GM20431 (cell line): ENCODE results near the gene TRIM39.

Experiments
- in situ Hi-C: fragments of 300-500 bp; cut with MseI, MboI; formaldehyde crosslinking; loops from one replicate; pipeline ENCODE4 v1.15.0; 2020; ENCODE audit warnings: low sequenced_read_pairs; ENCODE audit not compliant: unreplicated experiment

The TRIM39 gene

DNA sequence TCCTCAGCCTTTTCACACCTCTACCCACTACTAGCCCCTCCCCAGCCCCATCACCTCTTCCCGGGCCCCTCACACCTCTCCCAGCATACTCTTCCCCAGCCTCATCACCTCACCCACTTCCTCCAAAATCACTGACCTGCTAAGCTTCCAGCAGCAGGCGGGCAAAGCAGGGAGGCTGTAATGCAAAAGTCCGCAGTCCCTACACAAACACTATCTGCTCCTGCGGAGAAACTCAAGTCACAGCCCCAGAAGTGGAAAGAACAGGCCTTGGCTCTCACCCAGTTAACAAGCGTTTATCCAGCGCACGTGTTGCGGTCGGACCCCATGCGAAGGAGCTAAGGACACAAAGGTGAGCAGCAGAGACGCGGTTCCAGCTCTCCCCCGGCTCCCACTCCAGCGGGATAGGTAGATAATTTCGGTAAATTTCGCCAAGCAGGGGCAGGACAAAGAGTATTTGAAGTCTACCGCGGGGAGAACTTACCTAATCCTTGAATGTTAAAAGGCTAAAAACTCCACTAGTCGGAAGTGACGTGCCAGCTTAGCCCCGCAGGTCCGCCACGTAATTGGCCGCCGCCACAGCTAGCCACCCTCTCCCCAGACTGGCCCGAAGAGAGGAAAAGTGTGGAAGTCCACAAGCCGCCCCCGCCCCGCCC, 728 bp upstream of the TRIM39 start:
- in situ Hi-C loops: no loop called here

DNA sequence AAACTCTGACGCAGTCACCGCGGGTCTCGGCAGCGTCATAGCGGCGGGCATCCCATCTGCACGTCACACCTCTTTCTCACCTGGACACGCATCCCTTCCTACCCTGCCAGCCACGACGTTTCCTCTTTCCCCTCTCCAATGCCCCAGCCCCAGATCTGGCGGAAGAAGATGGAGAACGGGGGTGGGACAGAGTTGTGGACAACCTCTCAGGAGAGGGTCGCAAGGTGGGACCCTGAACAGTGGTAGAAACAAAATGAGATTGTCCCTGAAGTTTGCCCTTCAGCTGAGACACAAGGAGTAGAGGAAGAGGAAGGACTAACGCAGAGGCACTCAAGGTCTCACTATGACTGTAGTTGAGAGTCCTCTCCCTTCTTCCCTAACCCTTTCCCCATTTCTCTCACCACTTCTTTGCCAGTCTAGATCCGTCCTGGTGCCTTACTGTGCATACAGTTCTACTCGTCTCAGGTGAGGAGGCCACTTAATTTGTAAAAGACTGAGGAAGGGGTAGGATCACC, 562 bp downstream of the TRIM39 start:
- in situ Hi-C loops: no loop called here

DNA sequence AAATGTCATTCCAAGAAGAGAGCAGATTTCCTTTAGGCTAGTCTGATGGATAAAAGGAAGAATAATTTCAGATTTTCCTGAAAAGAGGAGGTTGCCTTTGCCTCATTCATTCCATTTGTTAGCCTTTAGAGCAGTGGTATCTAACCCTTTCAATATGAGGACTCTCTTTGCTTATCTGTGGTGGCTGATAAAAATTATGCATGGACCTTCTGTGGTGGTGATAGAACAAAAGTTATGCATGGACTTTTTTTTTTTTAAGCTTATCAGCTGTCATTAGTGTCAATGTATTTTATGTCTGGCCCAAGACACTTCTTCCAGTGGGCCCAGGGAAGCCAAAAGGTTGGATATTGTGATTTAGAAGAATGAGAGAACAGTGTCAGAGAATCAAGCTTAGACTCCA, 1.7 kb downstream of the TRIM39 start:
- in situ Hi-C loops: no loop called here

DNA sequence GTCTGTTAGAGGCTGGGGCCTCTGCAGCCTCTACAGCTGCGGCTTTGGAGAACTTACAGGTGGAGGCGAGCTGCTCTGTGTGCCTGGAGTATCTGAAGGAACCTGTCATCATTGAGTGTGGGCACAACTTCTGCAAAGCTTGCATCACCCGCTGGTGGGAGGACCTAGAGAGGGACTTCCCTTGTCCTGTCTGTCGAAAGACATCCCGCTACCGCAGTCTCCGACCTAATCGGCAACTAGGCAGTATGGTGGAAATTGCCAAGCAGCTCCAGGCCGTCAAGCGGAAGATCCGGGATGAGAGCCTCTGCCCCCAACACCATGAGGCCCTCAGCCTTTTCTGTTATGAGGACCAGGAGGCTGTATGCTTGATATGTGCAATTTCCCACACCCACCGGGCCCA, 2.6 kb downstream of the TRIM39 start:
- in situ Hi-C loops: no loop called here

DNA sequence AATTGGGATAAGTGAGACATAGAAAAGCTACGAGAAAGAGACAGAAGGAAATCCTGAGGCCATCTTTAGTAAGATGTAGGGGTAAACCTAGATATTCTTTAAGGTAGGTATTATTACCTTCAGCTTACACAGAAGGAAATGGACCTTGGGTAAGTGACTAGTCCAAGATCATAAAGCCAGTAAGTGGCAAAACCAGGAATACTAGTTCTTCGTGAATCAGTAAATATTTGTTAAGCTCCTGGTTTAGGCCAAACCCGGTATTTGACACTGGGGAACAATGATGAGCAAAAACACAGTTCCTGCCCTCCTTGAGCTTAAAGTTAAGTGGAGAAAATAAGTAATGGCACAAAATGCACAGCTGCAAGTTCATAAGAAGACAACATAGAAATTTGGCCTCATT, 5.3 kb downstream of the TRIM39 start:
- in situ Hi-C loops: no loop called here

DNA sequence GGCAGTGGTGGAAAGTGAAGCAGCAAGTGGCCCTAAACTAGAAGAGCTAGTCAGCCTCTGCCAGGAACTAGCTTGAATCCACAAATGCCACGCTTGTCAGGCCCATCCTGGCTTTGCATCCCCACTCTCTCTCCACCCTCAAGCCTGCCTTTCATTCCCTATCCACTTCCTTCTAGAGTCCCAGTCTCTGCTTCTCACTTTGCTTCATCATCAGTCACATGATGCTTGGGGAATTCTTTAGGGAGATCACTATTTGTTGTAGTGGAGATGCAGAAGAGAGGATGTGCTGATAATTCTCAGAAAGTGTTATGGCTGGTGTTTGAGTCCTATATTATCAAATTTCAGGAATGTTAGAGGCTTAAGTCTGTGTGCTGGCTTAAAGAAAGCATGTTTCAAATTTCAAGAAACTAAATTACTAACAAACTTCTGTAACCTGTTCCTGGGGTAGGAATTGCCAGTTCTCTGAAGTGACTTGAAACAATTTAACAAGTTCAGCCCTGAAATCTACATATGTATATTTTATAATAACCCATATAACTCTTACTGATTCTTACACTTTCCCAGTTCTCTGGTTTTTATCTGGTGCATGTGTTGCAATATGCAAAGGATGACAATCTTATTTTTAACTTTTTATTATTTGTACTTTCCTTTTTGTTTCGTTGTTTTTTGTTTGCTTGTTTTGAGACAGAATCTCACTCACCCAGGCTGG, 7.5 kb downstream of the TRIM39 start:
- in situ Hi-C loops: no loop called here

DNA sequence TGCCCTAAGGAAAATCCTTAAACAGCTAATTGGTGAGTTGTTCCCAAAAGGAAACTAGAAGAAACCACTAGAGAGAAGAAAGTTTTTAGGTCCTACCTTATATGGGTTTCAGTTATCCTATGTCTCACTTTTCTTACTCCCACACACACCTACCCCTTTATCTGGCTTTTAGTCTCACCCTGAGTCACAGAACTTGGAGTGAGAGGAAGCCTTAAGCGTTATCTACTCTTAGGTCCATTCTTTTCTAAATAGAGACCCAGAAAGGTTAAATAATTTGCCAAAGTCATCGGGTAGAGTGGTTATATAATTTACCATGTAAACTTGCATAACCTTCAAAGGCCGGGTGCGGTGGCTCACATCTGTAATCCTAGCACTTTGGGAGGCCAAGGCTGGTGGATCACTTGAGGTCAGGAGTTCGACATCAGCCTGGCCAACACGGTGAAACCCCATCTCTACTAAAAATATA, 13.9 kb downstream of the TRIM39 start:
- in situ Hi-C loops: no loop called here

DNA sequence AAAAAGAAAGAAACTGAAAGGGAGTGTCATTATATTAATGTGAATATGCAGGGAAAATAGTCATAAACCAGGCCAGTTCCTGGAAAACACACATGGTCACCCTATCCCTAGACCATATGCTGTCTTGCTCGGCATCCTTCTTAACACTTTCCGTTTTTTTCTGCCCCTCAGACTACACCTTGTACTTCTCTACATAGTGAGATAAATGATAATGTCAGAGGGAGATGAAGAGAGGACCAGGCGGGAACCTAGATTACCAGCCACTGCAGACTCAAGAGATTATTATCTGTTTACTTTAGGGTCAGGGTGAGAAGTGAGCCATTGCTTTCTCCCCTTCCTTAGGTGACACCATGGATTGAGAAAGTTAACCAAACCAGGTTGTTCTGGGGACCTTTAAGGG, 14.5 kb downstream of the TRIM39 start:
- in situ Hi-C loops: no loop called here

DNA sequence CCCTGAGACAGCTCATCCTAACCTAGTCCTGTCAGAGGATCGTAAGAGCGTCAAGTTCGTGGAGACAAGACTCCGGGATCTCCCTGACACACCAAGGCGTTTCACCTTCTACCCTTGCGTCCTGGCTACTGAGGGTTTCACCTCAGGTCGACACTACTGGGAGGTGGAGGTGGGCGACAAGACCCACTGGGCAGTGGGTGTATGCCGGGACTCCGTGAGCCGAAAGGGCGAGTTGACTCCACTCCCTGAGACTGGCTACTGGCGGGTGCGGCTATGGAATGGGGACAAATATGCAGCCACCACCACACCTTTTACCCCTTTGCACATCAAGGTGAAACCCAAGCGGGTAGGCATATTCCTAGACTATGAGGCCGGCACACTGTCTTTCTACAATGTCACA, 15.0 kb downstream of the TRIM39 start:
- in situ Hi-C loops: no loop called here

DNA sequence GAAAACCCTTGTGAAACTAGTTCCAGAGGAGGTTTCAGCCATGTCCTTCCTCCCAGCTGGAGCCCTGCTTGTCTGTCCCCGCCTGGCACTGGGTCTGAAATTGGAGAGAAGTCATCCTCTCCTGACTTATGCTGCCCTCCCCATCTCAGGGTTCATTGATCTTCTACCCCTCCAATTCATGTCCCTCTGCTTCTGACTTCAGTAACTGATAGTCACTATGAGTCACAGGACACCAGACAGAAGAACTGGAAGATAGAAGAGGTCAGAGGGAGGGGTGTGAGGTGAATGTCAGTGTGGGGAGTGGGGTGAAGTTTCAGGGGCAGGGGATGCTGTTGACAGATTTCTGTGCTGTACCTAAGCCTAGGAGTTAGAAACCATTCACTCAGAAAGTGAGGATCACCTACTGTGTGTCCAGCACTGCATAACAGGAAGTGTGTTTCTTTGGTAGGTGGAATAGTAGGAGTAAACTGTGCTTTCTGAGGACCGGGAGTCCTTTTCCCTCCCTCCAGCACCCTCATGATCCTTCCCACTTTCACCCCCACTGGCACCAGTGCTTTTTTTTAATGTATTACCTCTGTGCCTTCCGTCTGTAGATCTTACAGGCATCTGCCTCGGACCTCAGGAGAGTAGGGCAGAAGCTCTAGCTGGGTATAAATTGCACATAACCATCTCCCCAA, 17.6 kb downstream of the TRIM39 start:
- in situ Hi-C loops: no loop called here

DNA sequence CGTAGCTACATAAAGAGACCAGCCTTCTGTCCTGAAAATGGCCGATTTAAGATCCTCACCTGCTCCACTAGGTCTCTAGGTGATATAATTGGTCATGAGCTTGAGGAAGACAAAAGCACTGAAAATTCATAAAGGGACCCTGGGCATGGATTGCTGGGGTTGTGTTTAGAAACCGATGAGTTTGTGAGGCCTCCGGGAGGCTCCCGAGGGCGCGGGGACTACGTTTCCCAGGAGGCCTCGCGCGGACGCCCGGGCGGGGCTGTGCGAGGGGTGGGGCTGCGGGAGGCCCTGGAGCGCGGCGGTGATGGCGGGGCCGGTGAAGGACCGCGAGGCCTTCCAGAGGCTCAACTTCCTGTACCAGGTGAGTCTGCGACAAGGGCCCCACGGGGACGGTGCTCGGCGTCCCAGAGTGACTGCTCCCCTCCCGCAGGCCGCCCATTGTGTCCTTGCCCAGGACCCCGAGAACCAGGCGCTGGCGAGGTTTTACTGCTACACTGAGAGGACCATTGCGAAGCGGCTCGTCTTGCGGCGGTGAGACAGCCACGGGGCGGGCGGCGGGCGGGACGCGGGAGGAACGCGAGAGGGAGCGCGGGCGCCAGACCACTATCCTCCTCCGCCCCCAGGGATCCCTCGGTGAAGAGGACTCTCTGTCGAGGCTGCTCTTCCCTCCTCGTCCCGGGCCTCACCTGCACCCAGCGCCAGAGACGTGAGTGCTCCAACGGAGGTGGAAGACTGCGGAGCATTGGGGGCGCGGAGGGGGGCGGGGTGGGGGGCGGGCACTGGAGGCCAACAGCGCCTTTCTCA, 18.3 kb downstream of the TRIM39 start, which contains the start of gene RPP21:
Gene RPP21 (plus strand): TSS at position 289 of the 804 bp plus-strand sequence. CDS start 16 bp downstream, at position 305.
- in situ Hi-C loops: no loop called here

DNA sequence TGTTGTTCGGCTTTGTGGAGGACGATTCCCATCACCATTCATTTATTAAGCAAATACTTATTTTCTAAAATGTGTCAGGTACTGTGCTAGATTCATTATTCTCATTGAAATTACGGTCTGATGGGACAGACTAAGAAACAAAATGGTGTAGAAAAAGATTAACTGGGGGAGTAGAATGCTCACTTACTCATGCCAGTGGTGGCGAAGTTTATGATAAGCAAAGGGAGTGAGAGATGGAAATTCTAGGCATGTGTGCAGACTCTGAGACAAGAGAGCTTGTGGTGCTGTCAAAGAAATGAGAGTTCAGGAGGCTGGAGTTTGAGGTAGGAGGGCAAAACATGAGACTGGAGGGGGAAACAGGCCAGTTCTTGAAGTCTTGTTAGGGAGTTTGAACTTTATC, 19.1 kb downstream of the TRIM39 start:
- in situ Hi-C loops: no loop called here

DNA sequence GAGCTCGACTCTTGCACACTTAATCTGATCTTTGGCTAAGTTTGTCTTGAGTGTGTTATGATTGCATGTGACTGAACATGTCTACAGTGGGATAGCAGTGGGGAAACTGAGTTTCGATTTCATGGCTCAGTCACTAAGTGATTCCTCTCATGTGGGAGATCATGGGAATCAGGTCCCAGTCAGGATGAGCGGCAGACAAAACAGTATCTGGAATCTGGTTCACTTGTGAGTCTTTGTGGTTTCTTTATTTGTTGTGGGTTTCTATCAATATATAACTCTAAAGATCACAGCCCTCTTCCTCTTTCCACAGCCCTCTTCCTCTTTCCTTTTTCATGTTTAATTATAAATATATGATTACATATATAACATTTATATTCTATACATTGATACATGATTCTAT, 22.2 kb downstream of the TRIM39 start:
- in situ Hi-C loops: no loop called here

DNA sequence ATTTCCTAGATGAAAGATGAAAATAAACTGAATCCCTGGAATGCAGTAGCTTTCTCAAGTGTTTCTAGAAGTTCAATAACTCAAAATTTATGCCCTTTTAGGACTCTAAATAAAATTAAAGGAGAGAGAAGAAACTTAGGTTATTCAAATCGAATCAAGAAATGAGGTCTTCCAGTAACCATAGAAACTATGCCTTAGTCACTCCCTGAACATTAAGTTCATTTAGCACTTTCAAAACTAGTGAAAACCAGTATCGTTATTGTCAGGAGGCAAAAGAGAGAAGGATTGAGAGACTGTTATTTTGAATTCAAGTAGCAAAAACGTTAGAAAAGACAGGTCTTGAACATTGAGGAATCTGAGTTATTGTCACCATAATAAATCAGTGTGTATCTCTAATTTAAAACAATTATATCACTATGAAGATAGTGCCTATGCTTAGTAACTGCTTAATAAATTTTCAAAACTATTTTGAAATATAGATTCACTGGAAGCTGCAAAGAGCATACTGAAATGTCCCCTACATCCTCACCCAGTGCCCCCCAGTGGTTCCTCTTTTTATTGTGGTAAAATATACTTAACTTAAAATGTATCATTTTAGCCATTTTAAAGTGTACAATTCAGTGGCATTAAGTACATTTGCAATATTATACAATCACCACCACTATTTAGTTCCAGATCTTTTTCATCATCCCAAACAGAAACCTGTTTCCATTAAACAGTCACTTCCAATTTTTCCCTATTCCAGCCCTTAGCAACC, 22.9 kb downstream of the TRIM39 start:
- in situ Hi-C loops: no loop called here

DNA sequence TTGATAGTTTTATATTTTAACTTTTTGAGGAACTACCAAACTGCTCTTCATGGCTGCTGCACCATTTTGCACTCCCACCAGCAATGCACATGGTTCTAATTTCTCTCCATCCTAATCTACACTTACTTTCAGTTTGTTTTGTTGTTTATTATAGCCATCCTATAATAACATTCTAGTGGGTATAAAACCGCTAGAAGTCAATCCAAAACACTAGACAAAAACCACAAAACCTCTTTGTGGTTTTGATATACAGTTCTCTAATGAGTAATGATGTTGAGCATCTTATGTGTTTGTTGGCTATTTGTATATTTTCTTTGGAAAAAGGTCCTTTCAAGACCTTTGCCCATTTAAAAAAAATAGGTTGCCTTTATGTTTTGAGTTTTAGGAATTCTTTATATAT, 23.8 kb downstream of the TRIM39 start:
- in situ Hi-C loops: no loop called here

DNA sequence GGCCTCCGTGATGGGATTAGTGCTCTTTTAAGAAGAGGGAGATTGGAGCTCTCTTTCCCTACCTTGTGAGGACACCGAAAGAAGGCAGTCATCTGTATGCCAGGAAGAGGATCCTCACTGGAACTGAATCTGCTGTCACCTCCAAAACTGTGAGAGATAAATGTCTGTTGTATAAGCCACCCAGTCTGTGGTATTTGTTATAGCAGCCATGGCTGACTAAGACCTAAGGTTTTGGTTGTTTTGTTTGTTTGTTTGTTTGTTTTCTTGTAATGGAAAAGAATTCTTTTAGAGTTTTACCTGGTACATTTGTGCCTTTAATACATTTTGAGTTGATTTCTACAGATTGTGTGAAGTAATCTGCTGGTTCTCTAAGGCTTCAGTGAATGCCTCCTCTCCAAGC, 25.8 kb downstream of the TRIM39 start:
- in situ Hi-C loops: no loop called here

DNA sequence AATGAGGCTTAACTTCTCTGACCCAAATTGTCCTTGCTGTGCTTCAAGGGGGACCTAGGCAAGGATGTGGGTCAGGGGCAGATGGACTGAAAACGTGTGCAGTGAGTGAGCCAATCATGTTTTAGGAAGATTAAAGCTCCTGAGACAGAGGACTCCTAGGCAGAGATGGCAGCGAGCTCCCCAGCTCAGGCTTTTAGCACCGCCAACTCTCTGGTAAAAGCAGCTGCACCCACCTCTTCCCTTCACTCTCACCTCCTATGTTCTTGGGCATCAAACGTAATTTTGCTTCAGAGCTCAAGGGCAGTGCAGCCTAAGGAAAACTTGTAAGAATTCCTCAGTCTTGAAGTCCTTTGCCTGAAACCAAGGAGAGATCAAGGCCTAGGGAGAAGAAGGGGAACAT, 28.6 kb downstream of the TRIM39 start:
- in situ Hi-C loops: no loop called here

DNA sequence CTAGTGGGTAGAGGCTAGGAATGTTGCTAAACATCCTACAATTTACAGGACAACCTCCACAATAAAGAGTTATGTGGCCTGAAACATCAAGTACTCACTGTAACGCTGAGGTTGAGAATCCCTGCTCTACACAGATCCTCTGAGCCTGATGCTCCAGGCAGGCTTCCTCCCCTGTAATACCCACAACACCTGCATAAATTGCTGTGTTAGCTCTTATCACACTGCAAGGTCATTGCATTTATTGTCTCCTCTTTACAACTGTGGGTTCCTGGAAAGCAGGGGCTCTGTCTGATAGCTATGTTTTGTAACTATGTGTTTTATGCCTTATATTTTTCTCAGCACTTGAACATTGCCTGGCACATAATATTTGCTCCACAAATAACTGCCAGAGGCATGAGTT, 29.8 kb downstream of the TRIM39 start:
- in situ Hi-C loops: no loop called here

DNA sequence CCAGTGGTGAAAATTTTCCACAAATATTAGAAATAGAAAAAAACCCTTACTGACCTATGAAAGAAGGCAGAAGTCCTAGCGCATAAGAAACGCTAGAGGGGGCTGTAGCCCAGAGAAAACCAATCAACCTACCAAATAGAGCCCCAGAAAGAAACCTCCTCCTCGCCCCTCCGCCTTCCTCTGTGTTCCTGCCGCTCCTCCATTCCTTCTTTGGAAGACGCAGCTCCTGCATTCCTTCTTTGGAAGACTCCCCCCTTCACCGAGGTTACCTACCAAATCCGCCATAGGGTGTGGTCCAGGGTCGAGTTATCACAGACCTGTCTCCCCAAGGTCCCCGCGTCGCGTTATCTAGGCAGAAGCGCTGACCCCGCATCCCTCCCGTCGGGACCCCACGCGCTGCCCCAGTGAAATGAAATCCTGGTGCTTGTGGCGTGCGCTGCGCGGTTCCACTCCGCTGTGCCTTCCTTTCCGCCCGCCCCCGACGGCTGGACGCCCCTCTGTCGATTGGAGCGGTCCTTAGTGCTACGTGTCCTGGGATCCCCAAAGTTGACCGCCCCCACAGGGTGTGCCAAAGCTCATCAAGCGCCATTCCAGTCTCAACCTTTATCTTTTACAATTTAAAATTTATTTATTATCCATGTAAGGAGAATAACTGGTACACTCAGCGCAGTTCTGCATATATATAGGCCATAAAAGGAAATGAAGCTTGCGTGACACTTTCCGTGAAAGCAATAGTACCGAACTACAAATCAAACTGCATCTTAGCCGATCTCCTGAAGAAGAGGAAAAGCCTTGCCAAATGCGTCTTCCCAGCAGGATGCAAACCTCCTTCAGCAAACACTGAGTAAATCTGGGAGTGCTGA, 31.2 kb downstream of the TRIM39 start:
- in situ Hi-C loops: no loop called here
